ENCODE measurements around the gene ELMO1. TPM values are rescaled to one million over a fixed set of nuclear protein-coding genes. Genes with fewer than 3 reads are reported as not detected.

ELMO1 gene
- total RNA-seq, 1 experiment from 2014 or later = 24.0 TPM

DNA sequence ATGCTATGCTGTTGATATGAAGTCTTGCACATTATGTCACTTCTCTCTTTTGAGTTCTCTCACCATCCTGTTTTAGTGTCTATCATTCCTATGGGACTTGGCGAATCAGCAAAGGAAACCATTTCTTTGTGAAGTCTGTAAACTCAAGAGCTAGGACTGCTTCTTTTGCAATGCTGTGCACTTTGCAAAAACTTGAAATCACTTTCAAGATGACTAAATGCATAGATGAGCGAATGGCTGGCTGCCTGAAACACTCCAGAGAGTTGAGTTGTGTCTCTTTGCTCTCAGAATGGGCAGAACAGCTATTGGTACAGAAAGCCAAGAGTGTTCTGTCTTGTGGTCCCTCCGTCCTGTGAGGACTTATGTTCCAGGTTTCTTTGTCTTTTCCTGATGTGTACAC lies 18.3 kb upstream of the ELMO1 start:
- DNase-seq (ENCODE audit: low spot score) = no peak

DNA sequence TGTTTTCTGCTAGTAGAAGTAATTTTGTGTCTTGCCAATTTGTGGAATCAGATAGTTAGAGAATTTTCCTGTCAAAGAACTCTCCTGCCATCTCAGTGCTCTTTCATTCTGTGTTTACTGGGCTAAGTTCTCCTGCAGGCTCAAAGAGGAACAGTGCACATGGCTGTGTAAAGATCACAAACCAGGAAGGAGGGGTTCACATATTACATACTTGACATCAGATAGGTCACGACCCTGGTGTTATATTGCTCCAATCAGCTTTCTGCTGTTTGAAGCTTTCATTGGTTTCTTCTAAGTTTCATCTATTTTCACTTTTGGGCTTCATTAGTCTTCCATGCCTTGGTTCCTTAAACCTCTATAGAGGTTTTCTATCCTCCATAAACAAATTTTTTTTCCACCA lies 13.5 kb upstream of the ELMO1 start:
- no peak for DNase-seq (ENCODE audit: low spot score)

GRCh38 chr7:37455081-37455480 lies 6.4 kb upstream of the ELMO1 start:
- no peak for DNase-seq (ENCODE audit: low spot score)

GRCh38 chr7:37452346-37452745 lies 3.7 kb upstream of the ELMO1 start:
- DNase-seq (ENCODE audit: low spot score) = no peak

GRCh38 chr7:37450035-37450434 lies 1.4 kb upstream of the ELMO1 start:
- no peak for DNase-seq (ENCODE audit: low spot score)

DNA sequence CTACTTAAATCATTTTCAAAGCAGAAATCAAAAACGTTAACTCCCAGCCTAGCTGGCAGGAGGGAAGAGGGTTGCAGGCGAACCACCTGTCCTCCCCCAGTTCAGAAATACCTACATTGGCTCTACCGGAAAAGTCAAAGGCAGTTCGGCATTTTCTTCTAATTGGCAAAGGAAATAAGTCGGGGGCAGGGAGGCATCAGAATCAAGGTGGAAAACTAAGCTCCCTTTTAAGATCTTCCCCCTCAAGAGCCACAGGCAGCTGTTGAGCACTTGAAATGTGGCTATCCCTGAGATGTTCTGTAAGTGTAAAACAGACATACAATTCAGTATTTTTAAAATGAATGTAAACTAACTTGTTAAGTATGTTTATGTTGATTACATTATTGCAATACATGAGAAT lies 957 bp upstream of the ELMO1 start:
- DNase-seq (ENCODE audit: low spot score) = no peak

- DNase-seq (ENCODE audit: low spot score) = no peak
Measured at GRCh38 chr7:37448011-37448635, 541 bp downstream of the ELMO1 start.

DNA sequence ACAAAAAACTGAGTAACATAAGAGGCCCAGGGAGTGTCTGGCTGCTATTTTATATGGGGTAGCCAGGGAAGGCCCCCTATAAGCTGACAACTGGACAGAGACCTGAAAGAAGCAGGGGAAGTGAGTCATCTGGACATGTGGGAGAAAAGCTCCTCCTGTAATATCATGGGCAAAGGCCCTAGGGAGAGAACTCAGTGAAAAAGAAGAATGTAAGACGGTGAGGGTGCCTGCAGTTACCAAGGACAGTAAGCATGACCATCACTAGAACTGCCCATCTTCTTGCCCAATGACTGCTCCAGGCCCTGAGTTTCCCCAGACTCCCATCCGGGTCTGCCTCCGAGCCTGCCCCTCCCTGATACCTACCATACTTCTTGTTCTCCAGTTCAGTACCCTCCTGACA lies 2.3 kb downstream of the ELMO1 start:
- DNase-seq (ENCODE audit: low spot score) = no peak

DNA sequence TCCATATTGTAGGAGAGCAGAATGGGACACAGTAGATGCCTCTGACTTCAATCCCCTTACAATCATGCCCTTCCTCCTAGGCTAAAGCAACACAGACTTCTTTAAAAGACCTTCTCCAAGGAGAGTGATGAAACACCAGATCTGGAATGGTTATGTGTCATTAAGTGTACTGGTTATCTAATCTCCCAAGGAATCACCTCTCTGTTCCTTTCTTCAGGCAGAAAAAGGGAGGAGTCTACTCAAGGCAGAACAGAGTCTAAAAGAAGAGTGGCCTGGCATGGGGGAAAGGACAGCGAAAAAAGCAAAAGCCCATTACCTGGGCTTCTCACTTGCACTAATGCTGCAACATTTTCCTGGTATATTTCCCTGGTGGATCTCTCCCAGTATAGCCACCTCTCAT lies 2.9 kb downstream of the ELMO1 start:
- no peak for DNase-seq (ENCODE audit: low spot score)

DNA sequence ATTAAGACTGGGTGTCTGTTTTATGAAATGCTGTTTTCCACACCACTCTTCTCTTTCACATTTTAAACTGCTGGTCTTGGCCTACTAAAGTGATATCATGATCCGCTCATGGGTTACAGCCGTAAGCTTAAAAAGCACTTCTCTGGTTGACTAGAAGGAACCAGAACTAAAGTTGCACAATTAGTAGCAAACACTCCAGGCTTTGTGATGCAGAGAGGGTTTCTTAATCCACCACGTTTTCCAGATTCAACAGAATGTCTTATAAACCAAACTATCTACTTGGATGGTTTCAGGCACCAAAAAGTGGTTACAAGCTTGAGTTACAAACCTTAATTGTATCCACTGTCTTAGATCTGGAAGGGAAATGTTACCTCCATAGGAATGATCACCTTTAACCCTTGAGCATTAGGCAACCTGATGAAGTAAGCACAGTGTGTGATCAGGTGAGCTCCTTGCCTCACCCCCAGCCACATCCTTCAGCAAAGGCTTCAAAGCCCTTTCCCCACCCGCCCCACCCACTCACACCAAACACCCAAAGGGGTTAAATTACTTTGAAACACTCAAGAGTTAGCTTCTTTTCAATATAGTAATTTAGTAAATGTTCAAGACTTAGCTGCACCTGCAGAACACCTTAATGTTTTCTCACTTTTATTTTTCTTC lies 3.5 kb downstream of the ELMO1 start:
- no peak for DNase-seq (ENCODE audit: low spot score)

- DNase-seq (ENCODE audit: low spot score) = no peak
Measured at GRCh38 chr7:37443627-37444026, 5.0 kb downstream of the ELMO1 start.

- no peak for DNase-seq (ENCODE audit: low spot score)
Measured at GRCh38 chr7:37442268-37442667, 6.4 kb downstream of the ELMO1 start.

GRCh38 chr7:37441816-37442215 lies 6.8 kb downstream of the ELMO1 start:
- no peak for DNase-seq (ENCODE audit: low spot score)

GRCh38 chr7:37441386-37441760 lies 7.3 kb downstream of the ELMO1 start:
- DNase-seq (ENCODE audit: low spot score) = no peak

DNA sequence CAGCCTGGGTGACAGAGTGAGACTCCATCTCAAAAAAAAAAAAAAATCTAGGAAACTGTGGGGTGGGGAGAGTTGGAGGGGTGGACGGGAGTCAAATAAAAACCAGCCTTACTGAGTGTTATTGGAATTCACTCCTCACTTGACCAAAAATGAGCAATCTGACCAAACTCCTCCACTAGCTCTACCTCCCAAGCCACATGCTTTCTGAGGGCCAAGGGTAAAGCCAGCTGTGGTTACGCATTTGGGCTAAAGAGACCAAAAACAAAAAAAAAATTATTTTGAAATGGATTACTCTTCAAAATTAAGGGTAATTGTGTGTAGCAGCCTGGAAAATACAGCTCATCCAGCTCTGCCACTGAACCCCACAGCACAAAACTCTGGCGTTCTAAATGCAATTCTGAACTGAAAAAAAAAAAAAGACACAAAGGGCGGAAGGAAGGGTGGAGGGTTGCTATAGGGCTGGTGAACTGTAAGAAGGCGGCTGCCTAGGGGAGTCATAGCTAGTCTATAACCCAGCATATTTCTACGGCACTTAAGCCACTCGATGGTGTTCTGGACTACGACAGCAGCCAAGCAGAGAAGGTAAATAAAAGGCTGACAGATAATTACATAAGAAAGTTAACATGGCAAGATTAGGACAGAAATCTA lies 7.8 kb downstream of the ELMO1 start:
- no peak for DNase-seq (ENCODE audit: low spot score)

DNA sequence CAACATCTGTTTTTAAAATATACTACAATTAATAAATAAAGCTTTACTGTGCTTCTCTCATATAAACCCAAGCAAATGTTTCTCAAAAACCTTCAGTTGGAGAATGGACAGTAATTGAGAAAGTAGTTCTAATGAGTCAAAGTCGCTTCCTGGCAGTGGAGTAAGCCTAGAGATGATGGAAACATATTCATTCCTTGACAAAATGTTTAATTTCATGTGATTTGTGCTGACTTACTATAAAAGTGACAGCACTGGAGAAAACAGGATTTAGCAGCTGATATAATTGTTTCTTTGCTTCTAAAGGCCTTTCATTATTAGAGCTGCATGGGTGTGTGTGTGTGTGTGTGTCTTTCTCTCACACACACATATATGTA lies 9.0 kb downstream of the ELMO1 start:
- DNase-seq (ENCODE audit: low spot score) = no peak

DNA sequence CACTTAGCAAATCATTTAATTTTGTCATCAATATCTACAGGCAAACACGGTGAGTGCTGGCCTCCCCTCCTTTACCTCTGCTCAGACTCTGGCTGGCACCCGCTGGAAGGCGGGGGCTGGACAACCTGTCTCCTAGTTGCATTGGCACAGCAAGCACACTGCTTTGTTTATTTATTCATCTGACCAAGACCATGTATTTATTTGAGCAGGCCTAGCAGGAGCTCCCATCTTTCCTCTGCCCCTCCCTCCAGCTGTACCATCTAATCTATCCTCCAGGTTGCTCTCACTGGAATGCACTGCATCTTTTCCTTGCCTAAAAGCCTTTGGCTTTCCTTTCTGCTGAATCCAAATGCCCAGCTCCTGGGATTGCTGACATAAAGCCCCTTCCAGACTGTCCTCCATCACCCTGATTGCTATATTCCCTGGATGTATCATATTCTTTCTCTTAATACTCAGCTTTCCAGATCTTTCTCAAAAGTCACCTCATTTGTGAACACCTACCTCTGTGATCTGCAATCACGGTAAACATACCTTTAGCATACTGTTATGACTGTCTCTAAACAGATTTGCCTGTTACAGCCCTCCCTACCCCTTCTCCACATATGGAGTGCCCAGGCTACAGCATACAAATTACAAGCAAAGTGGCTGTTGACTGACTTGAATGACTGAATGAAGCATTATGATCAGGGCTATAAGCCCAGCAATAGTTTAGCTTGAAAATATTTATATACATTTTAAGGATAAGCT lies 9.6 kb downstream of the ELMO1 start:
- no peak for DNase-seq (ENCODE audit: low spot score)

- DNase-seq (ENCODE audit: low spot score) = no peak
Measured at GRCh38 chr7:37435156-37435855, 13.4 kb downstream of the ELMO1 start.

DNA sequence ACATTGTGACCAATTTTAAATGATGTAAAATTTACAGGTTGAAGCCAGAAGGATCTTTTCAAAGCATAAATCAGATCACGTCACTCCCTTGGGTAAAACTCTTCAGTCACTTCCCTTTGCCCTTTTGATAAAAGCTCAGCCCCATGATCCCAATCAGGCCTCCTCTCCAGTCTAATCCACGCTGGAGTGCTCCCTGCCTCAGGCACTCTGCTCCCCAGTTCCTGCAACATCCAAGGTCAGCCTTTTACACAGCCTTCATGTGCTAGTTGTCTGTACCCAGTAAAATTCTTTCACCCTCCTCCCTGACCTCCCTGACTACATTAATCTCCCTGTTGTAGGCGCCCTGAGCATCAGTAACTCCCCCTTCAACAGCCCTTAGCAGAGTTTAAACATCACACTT lies 14.1 kb downstream of the ELMO1 start:
- no peak for DNase-seq (ENCODE audit: low spot score)

DNA sequence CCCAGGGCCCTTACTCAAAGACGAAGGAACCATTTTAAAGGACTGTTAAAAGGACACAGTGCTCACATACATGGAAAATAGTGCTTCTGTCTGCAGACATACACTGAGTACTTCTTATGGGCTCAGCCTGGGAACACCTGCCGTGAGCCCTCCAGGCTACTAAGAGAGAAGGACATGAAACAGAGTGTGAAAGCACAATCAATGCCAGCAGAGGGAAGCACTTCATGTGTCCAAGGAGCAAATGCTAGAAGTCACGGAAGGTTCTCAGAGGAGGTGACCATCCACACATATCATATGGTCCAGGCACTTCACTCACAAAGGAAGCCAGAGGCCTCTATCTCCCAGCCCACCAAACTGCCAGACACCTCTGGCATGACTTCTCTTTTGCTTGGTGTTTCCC lies 15.5 kb downstream of the ELMO1 start:
- peak; percentile 27 for DNase-seq (ENCODE audit: low spot score)

DNA sequence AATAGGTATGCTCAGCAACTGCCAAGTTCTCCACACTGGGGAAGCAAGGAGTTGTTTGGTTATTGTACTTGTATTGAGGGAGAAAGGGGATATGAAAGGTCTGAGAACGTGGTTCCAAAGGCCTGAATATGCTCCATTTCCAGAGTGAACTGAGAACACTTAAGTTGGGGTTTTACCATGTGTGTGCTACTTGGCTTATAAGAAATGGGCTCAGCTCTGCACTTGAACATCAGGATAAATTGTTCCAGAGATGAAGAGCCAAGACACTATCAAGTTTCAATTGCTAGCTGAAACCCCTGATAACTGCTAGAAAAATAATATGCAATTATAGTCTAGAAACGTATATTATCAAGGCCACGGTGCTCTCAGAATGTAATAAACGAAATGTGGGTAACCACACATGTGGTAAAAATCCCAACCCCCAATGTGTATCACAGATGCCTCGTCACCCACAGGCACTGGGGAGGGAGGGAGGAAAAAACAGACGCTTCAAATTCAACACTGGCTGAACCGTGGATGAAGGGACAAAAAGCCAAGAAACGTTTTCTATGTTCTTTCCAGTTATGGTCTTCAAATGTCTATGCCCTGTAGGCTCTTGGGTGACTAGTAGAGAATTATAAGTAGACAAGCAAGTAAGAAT lies 16.3 kb downstream of the ELMO1 start:
- no peak for DNase-seq (ENCODE audit: low spot score)

DNA sequence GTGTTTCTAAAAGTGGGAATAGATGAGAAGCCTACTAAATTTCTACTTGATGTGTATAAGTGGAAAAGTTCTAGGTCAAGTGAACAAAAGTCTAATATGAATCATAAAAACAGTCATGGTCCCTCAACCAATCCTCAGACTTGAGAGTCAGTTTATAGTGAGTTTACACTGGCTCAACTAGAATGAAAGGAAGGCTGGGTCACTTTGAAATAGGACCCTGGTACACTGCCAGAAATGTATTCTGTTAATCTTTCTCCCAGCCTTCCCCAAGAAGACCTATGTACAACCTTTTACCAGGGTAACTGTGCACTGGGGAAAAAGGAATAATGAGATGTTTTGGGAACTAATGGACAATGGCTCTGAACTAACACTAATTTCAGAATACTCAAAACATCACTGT lies 17.3 kb downstream of the ELMO1 start:
- DNase-seq (ENCODE audit: low spot score) = no peak

All from A172 (cell line).